GM19395 (cell line): Measurements from ENCODE around the gene UBE2Q2.
A peak's percentile ranks its signal among the peaks of the same experiment; 100 is the strongest.
"Not testable (repeated sequence)": the region's sequence is repeated elsewhere in the genome, so short reads cannot be mapped to it uniquely, and the experiment has no call there.

Source experiments
- ATAC-seq: cut with Tn5 transposase; IDR thresholded peaks from one replicate; pipeline ENCODE4 v1.9.1; 2021; ENCODE audit warnings: mild to moderate bottlenecking, moderate library complexity; ENCODE audit not compliant: unreplicated experiment

The UBE2Q2 gene

GRCh38 chr15:75823860-75824613 lies 19.2 kb upstream of the UBE2Q2 start:
- no peak for ATAC-seq

GRCh38 chr15:75827691-75828090 lies 15.6 kb upstream of the UBE2Q2 start:
- no peak for ATAC-seq

- ATAC-seq, result no peak
Observed at GRCh38 chr15:75828429-75828828, 14.8 kb upstream of the UBE2Q2 start.

- no peak for ATAC-seq
Observed at GRCh38 chr15:75830910-75831805, 12.1 kb upstream of the UBE2Q2 start.

GRCh38 chr15:75831806-75832102 lies 11.5 kb upstream of the UBE2Q2 start:
- ATAC-seq, result no peak

- no peak for ATAC-seq
Observed at GRCh38 chr15:75832114-75832513, 11.1 kb upstream of the UBE2Q2 start.

GRCh38 chr15:75834021-75834420 lies 9.2 kb upstream of the UBE2Q2 start:
- no peak for ATAC-seq

GRCh38 chr15:75835990-75836958 lies 7.0 kb upstream of the UBE2Q2 start:
- peak; percentile 25 for ATAC-seq

- peak; percentile 68 for ATAC-seq
Observed at GRCh38 chr15:75836959-75837334, 6.3 kb upstream of the UBE2Q2 start.

- no peak for ATAC-seq
Observed at GRCh38 chr15:75840659-75841058, 2.6 kb upstream of the UBE2Q2 start.

- ATAC-seq, result no peak
Observed at GRCh38 chr15:75841626-75842025, 1.6 kb upstream of the UBE2Q2 start.

- peak; percentile 59 for ATAC-seq
Observed at GRCh38 chr15:75843678-75844581, 683 bp downstream of the UBE2Q2 start.

- no peak for ATAC-seq
Observed at GRCh38 chr15:75844629-75845335, 1.5 kb downstream of the UBE2Q2 start.

GRCh38 chr15:75849167-75849566 lies 5.9 kb downstream of the UBE2Q2 start:
- no peak for ATAC-seq

- no peak for ATAC-seq
Observed at GRCh38 chr15:75850708-75851107, 7.5 kb downstream of the UBE2Q2 start.

- not testable (repeated sequence) for ATAC-seq
Observed at GRCh38 chr15:75851566-75851965, 8.3 kb downstream of the UBE2Q2 start.

- ATAC-seq, result no peak
Observed at GRCh38 chr15:75857886-75858285, 14.6 kb downstream of the UBE2Q2 start.

- ATAC-seq, result no peak
Observed at GRCh38 chr15:75861750-75862402, 18.6 kb downstream of the UBE2Q2 start.

GRCh38 chr15:75862796-75863195 lies 19.5 kb downstream of the UBE2Q2 start:
- ATAC-seq, result no peak
